Medulla oblongata (tissue), 1 donor: ENCODE measurements around the gene P2RY8.
"Not testable (repeated sequence)": the region's sequence is repeated elsewhere in the genome, so short reads cannot be mapped to it uniquely, and the experiment has no call there.

ENCODE experiments used
- DNase-seq: peaks from one replicate; pipeline ENCODE4 v3.0.0-alpha.2; 2015; ENCODE audit errors: extremely low spot score

P2RY8 gene

GRCh38 chrX:1545776-1546408, 8.9 kb upstream of the P2RY8 start:
- DNase-seq: no peak

GRCh38 chrX:1542994-1543725, 6.2 kb upstream of the P2RY8 start:
- no peak for DNase-seq

GRCh38 chrX:1539146-1539545, 2.2 kb upstream of the P2RY8 start:
- DNase-seq: not testable (repeated sequence)

GRCh38 chrX:1537716-1538090, 718 bp upstream of the P2RY8 start:
- not testable (repeated sequence) for DNase-seq

- DNase-seq: no peak
Measured at GRCh38 chrX:1536712-1537030, 314 bp downstream of the P2RY8 start.

GRCh38 chrX:1535241-1536041, 1.5 kb downstream of the P2RY8 start:
- peak; percentile 61 for DNase-seq

- DNase-seq: no peak
Measured at GRCh38 chrX:1534301-1535168, 2.5 kb downstream of the P2RY8 start.

GRCh38 chrX:1533058-1533457, 3.9 kb downstream of the P2RY8 start:
- DNase-seq: no peak

- DNase-seq: no peak
Measured at GRCh38 chrX:1531096-1531890, 5.7 kb downstream of the P2RY8 start.

GRCh38 chrX:1529756-1530155, 7.2 kb downstream of the P2RY8 start:
- DNase-seq: no peak

GRCh38 chrX:1529328-1529727, 7.7 kb downstream of the P2RY8 start:
- no peak for DNase-seq

- DNase-seq: no peak
Measured at GRCh38 chrX:1528884-1529203, 8.1 kb downstream of the P2RY8 start.

- no peak for DNase-seq
Measured at GRCh38 chrX:1528186-1528883, 8.7 kb downstream of the P2RY8 start.

- no peak for DNase-seq
Measured at GRCh38 chrX:1527457-1527856, 9.5 kb downstream of the P2RY8 start.

- no peak for DNase-seq
Measured at GRCh38 chrX:1526565-1526964, 10.4 kb downstream of the P2RY8 start.

- no peak for DNase-seq
Measured at GRCh38 chrX:1525583-1526355, 11.2 kb downstream of the P2RY8 start.

- no peak for DNase-seq
Measured at GRCh38 chrX:1524874-1525582, 12.0 kb downstream of the P2RY8 start.

GRCh38 chrX:1522905-1523304, 14.1 kb downstream of the P2RY8 start:
- DNase-seq: not testable (repeated sequence)

- peak; percentile 51 for DNase-seq
Measured at GRCh38 chrX:1521459-1521956, 15.5 kb downstream of the P2RY8 start.
